SJSA1 (cell line): ENCODE measurements around the gene SMIM26. TPM values are rescaled to one million over a fixed set of nuclear protein-coding genes. Genes with fewer than 3 reads are reported as not detected.

Experiments used
- DNase-seq, 2 experiments: peaks; one replicate each; pipeline ENCODE4 v3.0.0-alpha.2; 2015 to 2020; ENCODE audit warnings: low spot score in 2 of 2, low read depth in 1 of 2
- H3K27ac ChIP-seq: fragments of 250-450 bp; sonication (Bioruptor Pico); 2 replicates; pipeline ENCODE4 v1.5.1; 2020; ENCODE audit warnings: mild to moderate bottlenecking, moderate library complexity
- H3K27me3 ChIP-seq: fragments of 250-450 bp; sonication (Bioruptor Pico); replicated peaks from 2 replicates; pipeline ENCODE4 v1.5.1; 2020; ENCODE audit warnings: mild to moderate bottlenecking, moderate library complexity
- H3K36me3 ChIP-seq: fragments of 250-450 bp; sonication (Bioruptor Pico); 2 replicates; pipeline ENCODE4 v1.5.1; 2020; ENCODE audit warnings: mild to moderate bottlenecking
- H3K4me1 ChIP-seq: fragments of 250-450 bp; sonication (Bioruptor Pico); replicated peaks from 2 replicates; pipeline ENCODE4 v1.6.1; 2021; ENCODE audit warnings: mild to moderate bottlenecking
- H3K4me3 ChIP-seq: fragments of 250-450 bp; sonication (Bioruptor Pico); 2 replicates; pipeline ENCODE4 v1.5.1; 2020; ENCODE audit warnings: mild to moderate bottlenecking
- H3K9me3 ChIP-seq: fragments of 250-450 bp; sonication (Bioruptor Pico); replicated peaks from 2 replicates; pipeline ENCODE4 v1.5.1; 2020; ENCODE audit warnings: mild to moderate bottlenecking
- total RNA-seq: library from RNA; depleted of rRNA; stranded (reverse); fragments of >200 nt; shearing (Covaris generic); gene quantifications from 2 replicates; pipeline ENCODE4 v1.2.3, GENCODE V29; 2014

Gene SMIM26
- total RNA-seq, 1 experiment from 2014 or later, result 84.1 TPM

GRCh38 chr20:18543932-18544331, 23.3 kb upstream of the SMIM26 start:
- Histone ChIP-seq H3K4me3 (no peak overlapping the region), H3K27me3 (no peaks in the 10 kb centered on the region), H3K27ac (no peak overlapping the region), H3K9me3 (no peaks in the 10 kb centered on the region), H3K4me1 (no peaks in the 10 kb centered on the region), H3K36me3 (peaks cover 58% of the 10 kb centered on the region)
- DNase-seq, result no peak

GRCh38 chr20:18545566-18545965, 21.7 kb upstream of the SMIM26 start:
- no peaks in the 10 kb centered on the region for H3K4me1 ChIP-seq
- no peak overlapping the region for H3K4me3 ChIP-seq
- H3K9me3 ChIP-seq, result no peaks in the 10 kb centered on the region
- peaks cover 62% of the 10 kb centered on the region for H3K36me3 ChIP-seq
- H3K27me3 ChIP-seq, result no peaks in the 10 kb centered on the region
- DNase-seq, result no peak
- H3K27ac ChIP-seq, result no peak overlapping the region

- DNase-seq, result no peak
- Histone ChIP-seq H3K4me1 (no peaks in the 10 kb centered on the region), H3K36me3 (peaks cover 56% of the 10 kb centered on the region), H3K27me3 (no peaks in the 10 kb centered on the region), H3K9me3 (no peaks in the 10 kb centered on the region), H3K4me3 (no peak overlapping the region), H3K27ac (no peak overlapping the region)
These were observed 18.8 kb upstream of the SMIM26 start for GRCh38 chr20:18548465-18548864.

- peaks cover 45% of the 10 kb centered on the region for H3K36me3 ChIP-seq
- no peak for DNase-seq
- no peaks in the 10 kb centered on the region for H3K4me1 ChIP-seq
- no peak overlapping the region for H3K27ac ChIP-seq
- H3K9me3 ChIP-seq, result no peaks in the 10 kb centered on the region
- no peak overlapping the region for H3K4me3 ChIP-seq
- H3K27me3 ChIP-seq, result no peaks in the 10 kb centered on the region
These were observed 13.5 kb upstream of the SMIM26 start for GRCh38 chr20:18553746-18554145.

GRCh38 chr20:18567739-18568091, 483 bp downstream of the SMIM26 start:
- no peaks in the 10 kb centered on the region for H3K27me3 ChIP-seq
- H3K4me1 ChIP-seq, result 0 out of 2 replicates have a peak, but pooled peaks cover 5% of the 10 kb centered on the region
- no peak for DNase-seq
- H3K36me3 ChIP-seq, result peaks cover 21% of the 10 kb centered on the region
- H3K27ac ChIP-seq, result peak overlapping the region; percentile 44
- H3K4me3 ChIP-seq, result peak overlapping the region; percentile 64
- no peaks in the 10 kb centered on the region for H3K9me3 ChIP-seq

GRCh38 chr20:18571009-18571408, 3.8 kb downstream of the SMIM26 start:
- no peaks in the 10 kb centered on the region for H3K9me3 ChIP-seq
- no peaks in the 10 kb centered on the region for H3K27me3 ChIP-seq
- no peak overlapping the region for H3K4me3 ChIP-seq
- 0 out of 2 replicates have a peak, but pooled peaks cover 5% of the 10 kb centered on the region for H3K4me1 ChIP-seq
- DNase-seq, result no peak
- H3K36me3 ChIP-seq, result peaks cover 21% of the 10 kb centered on the region
- no peak overlapping the region for H3K27ac ChIP-seq

GRCh38 chr20:18571578-18571977, 4.3 kb downstream of the SMIM26 start:
- Histone ChIP-seq H3K27me3 (no peaks in the 10 kb centered on the region), H3K4me1 (0 out of 2 replicates have a peak, but pooled peaks cover 2% of the 10 kb centered on the region), H3K36me3 (peaks cover 21% of the 10 kb centered on the region), H3K9me3 (no peaks in the 10 kb centered on the region), H3K27ac (no peak overlapping the region), H3K4me3 (no peak overlapping the region)
- DNase-seq, result no peak

GRCh38 chr20:18577942-18578341, 10.7 kb downstream of the SMIM26 start:
- Histone ChIP-seq H3K36me3 (no peaks in the 10 kb centered on the region), H3K9me3 (no peaks in the 10 kb centered on the region), H3K27ac (no peak overlapping the region), H3K27me3 (no peaks in the 10 kb centered on the region), H3K4me3 (no peak overlapping the region), H3K4me1 (no peaks in the 10 kb centered on the region)
- DNase-seq, result no peak

- Histone ChIP-seq H3K9me3 (no peaks in the 10 kb centered on the region), H3K27me3 (no peaks in the 10 kb centered on the region), H3K4me1 (no peaks in the 10 kb centered on the region), H3K27ac (no peak overlapping the region), H3K36me3 (no peaks in the 10 kb centered on the region), H3K4me3 (no peak overlapping the region)
- DNase-seq, result no peak
These were observed 11.3 kb downstream of the SMIM26 start for GRCh38 chr20:18578581-18578980.

- H3K27ac ChIP-seq, result no peak overlapping the region
- H3K27me3 ChIP-seq, result no peaks in the 10 kb centered on the region
- no peaks in the 10 kb centered on the region for H3K4me1 ChIP-seq
- H3K9me3 ChIP-seq, result no peaks in the 10 kb centered on the region
- H3K4me3 ChIP-seq, result no peak overlapping the region
- DNase-seq, result no peak
- no peaks in the 10 kb centered on the region for H3K36me3 ChIP-seq
These were observed 12.8 kb downstream of the SMIM26 start for GRCh38 chr20:18580012-18580411.

- DNase-seq, result peak in 1 of 2 experiments; percentile 6
- 0 out of 2 replicates have a peak, but pooled peaks cover 2% of the 10 kb centered on the region for H3K9me3 ChIP-seq
- no peak overlapping the region for H3K27ac ChIP-seq
- peaks cover 4% of the 10 kb centered on the region for H3K36me3 ChIP-seq
- H3K27me3 ChIP-seq, result no peaks in the 10 kb centered on the region
- peaks cover 4% of the 10 kb centered on the region; the same call in 1 of the 2 replicates for H3K4me1 ChIP-seq
- H3K4me3 ChIP-seq, result no peak overlapping the region
These were observed 17.9 kb downstream of the SMIM26 start for GRCh38 chr20:18585134-18585533.

GRCh38 chr20:18587665-18588573, 20.7 kb downstream of the SMIM26 start, which contains the start of gene DTD1:
Gene DTD1, plus strand, starts transcription at chr20:18588054. Its CDS starts 19 bp downstream, at chr20:18588073.
- H3K36me3 ChIP-seq, result peaks cover 4% of the 10 kb centered on the region
- peaks cover 4% of the 10 kb centered on the region; the same call in 1 of the 2 replicates for H3K4me1 ChIP-seq
- H3K9me3 ChIP-seq, result 0 out of 2 replicates have a peak, but pooled peaks cover 2% of the 10 kb centered on the region
- DNase-seq, result peak; percentile 78 to 93
- H3K27ac ChIP-seq, result peak within 1 kb of the TSS; percentile 68
- H3K4me3 ChIP-seq, result peak within 1 kb of the TSS; percentile 96
- H3K27me3 ChIP-seq, result no peaks in the 10 kb centered on the region

GRCh38 chr20:18588574-18588933, 21.3 kb downstream of the SMIM26 start:
- Histone ChIP-seq H3K9me3 (0 out of 2 replicates have a peak, but pooled peaks cover 2% of the 10 kb centered on the region), H3K4me1 (peaks cover 4% of the 10 kb centered on the region; the same call in 1 of the 2 replicates), H3K4me3 (peak overlapping the region; percentile 96), H3K27me3 (no peaks in the 10 kb centered on the region), H3K36me3 (peaks cover 4% of the 10 kb centered on the region), H3K27ac (no peak overlapping the region)
- no peak for DNase-seq

GRCh38 chr20:18589941-18590674, 22.9 kb downstream of the SMIM26 start:
- 0 out of 2 replicates have a peak, but pooled peaks cover 2% of the 10 kb centered on the region for H3K9me3 ChIP-seq
- H3K27me3 ChIP-seq, result no peaks in the 10 kb centered on the region
- no peak overlapping the region for H3K4me3 ChIP-seq
- H3K4me1 ChIP-seq, result peaks cover 4% of the 10 kb centered on the region; the same call in 1 of the 2 replicates
- peaks cover 4% of the 10 kb centered on the region for H3K36me3 ChIP-seq
- DNase-seq, result peak in 1 of 2 experiments; percentile 12
- H3K27ac ChIP-seq, result no peak overlapping the region
